Vagina (tissue), 2 donors: ENCODE data around the gene ITPR3.

ENCODE experiments used
- POLR2A ChIP-seq, 2 donors: fragments of 450-650 bp; IDR thresholded peaks; one replicate each; pipeline ENCODE4 v1.6.1; 2017; ENCODE audit warnings: antibody characterized with exemption in 2 of 2, mild to moderate bottlenecking in 2 of 2, moderate library complexity in 2 of 2
- POLR2AphosphoS5 ChIP-seq, 2 donors: sonication (generic); formaldehyde crosslinking; IDR thresholded peaks; one replicate each; pipeline ENCODE4 v1.9.0; 2017; ENCODE audit warnings: antibody characterized with exemption in 2 of 2, mild to moderate bottlenecking in 2 of 2, low read depth in 1 of 2; ENCODE audit not compliant: insufficient read depth in 1 of 2

- TF ChIP-seq POLR2A (IDR thresholded peaks at IDR 0.05) (no peak), POLR2AphosphoS5 (IDR thresholded peaks at IDR 0.05; ENCODE audit: insufficient read depth in 1 of 2, low read depth in 1 of 2) (no peak)
These were observed 57.3 kb downstream of the ITPR3 start for GRCh38 chr6:33678233-33678931.
